ENCODE measurements around the gene DBF4B.
"Not testable (repeated sequence)": the region's sequence is repeated elsewhere in the genome, so short reads cannot be mapped to it uniquely, and the experiment has no call there.

The DBF4B gene

DNA sequence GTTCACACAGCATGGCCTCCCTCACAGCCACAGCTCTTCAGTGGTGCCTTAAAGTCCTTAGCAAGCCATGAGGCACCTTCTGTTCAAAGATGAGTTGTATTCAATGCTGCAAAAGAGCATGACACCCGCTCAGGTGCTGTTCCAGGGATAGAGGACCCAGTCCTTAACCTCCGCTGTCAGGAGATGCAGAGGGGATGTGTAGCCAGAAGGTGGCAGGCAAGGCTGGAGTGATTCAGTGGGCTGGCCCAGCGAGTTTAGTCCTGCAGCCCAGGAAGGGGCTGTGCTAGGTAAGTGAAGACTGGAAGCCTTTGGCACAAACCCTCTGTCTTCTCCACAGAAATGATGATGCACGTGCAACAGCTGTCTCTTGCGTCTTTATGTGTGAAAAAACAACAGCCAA, 25.3 kb downstream of the DBF4B start:
- ATAC-seq, result no peak

- ATAC-seq, result no peak
Measured at GRCh38 chr17:44734272-44734671, 25.8 kb downstream of the DBF4B start.

GRCh38 chr17:44736551-44737240, 28.2 kb downstream of the DBF4B start:
- no peak for ATAC-seq

- ATAC-seq, result peak; percentile 25 to 43
Measured at GRCh38 chr17:44738214-44738906, 29.9 kb downstream of the DBF4B start.

DNA sequence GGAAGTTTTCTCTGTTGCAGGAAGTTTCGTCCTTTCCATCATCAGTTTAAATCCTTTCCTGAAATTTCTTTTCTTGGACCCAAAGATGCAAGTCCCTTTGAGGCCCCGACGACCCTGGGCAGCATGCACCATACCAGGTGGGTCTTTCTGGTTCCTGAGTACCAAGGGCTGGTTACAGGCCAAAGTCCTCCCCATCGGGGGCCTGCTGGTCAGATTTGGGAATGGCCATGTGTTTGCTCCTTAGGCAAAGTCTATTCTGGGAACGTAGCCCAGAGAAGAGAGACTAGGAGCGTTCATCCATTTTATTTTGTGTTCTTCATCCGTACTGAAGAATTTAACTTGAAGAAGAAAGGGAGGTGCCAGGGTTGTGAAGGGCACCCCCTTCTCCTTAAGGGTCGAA, 32.9 kb downstream of the DBF4B start:
- ATAC-seq, result no peak

- no peak for ATAC-seq
Measured at GRCh38 chr17:44745301-44745700, 36.8 kb downstream of the DBF4B start.

DNA sequence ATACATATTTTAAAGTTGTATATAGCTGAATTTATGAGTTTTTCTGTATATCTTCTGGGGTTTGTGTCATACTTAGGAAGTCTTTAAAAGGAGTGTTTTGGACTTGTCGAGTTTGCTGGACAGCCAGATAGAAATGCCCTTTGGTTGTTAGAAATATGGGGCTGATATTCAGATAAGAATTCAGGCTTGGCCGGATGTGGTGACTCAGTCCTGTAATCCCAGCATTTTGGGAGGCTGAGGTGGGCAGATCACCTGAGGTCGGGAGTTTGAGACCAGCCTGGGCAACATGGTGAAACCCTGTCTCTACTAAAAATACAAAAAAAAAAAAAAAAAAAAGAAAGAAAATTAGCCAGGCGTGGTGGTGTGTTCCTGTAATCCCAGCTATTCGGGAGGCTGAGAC, 37.3 kb downstream of the DBF4B start:
- not testable (repeated sequence) for ATAC-seq

- ATAC-seq, result no peak
Measured at GRCh38 chr17:44747566-44747965, 39.1 kb downstream of the DBF4B start.

- ATAC-seq, result no peak
Measured at GRCh38 chr17:44749076-44749979, 40.9 kb downstream of the DBF4B start.

DNA sequence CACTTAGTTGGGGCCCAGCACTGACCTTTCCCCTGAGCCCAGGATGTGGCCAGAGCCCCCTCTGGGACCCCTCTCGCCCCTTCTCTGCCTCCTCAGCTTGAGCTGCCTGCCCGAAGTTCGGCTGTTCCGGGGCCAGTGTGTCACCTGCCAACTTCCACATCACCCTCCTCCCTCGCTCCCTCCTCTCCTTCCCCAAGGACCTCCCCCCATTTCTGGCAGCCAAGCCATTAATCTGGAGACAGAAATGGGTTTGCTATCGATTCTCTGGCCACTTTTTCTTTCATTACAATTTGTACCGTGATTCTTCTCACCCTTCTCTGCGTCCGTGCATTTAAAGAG, 41.5 kb downstream of the DBF4B start:
- ATAC-seq, result no peak

DNA sequence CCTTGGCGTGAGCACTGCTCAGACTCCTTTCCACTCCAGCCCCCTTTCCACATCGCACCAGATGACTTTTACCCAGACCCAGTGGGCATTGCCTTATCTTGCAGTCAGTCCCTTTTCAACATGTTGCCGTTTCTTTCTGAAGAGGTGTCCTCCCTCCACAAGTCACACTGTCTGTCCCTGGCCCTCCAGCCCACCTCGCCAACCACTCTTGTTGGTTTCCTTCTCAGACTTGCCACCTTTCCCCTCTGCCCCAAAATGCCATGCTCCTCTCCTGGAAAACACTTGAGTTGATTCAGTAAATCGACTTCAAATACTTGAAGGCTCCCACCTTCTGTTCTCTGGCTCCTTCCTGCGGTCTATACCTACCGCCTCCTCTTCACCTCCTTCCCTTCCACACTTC, 42.9 kb downstream of the DBF4B start:
- no peak for ATAC-seq

DNA sequence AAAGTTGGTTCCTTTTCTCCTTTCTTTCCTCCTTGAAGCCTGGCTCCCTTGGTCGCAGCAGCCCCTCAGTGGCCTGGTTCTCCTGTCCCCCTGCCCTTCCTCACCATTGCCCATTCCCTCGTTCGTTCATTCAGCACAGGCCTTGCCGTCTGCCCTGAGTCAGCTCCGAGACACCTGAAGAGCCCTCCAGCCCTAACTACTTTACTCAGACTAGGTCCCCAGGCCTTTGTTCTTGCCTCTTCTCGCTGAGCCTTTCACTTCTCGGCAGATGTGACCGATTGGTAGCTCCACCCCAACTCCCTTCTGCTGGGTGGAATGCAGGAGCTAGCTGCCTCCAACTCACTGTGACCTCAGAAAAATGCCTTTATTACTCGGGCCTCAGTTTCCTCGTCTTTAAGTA, 43.3 kb downstream of the DBF4B start:
- ATAC-seq, result no peak

GRCh38 chr17:44752953-44753861, 44.7 kb downstream of the DBF4B start:
- ATAC-seq, result no peak

DNA sequence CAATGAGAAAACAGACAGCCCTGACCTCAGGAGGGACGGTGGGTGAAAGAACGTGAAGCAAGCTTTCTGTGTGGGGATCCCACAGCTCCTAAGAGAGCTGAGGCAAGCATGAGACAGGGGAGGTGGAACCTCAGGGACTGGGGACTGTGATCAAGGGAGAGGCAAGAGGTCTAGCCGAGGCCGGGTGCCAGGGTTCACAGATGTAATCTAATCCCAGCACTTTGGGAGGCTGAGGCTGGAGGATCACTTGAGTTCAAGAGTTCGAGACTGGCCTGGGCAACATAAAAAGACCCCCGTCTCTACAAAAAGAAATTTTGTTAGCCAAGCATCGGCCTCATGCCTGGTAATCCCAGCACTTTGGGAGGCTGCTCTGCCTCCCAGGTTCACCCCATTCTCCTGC, 45.8 kb downstream of the DBF4B start:
- ATAC-seq, result no peak

- ATAC-seq, result not testable (repeated sequence)
Measured at GRCh38 chr17:44755180-44755579, 46.7 kb downstream of the DBF4B start.

DNA sequence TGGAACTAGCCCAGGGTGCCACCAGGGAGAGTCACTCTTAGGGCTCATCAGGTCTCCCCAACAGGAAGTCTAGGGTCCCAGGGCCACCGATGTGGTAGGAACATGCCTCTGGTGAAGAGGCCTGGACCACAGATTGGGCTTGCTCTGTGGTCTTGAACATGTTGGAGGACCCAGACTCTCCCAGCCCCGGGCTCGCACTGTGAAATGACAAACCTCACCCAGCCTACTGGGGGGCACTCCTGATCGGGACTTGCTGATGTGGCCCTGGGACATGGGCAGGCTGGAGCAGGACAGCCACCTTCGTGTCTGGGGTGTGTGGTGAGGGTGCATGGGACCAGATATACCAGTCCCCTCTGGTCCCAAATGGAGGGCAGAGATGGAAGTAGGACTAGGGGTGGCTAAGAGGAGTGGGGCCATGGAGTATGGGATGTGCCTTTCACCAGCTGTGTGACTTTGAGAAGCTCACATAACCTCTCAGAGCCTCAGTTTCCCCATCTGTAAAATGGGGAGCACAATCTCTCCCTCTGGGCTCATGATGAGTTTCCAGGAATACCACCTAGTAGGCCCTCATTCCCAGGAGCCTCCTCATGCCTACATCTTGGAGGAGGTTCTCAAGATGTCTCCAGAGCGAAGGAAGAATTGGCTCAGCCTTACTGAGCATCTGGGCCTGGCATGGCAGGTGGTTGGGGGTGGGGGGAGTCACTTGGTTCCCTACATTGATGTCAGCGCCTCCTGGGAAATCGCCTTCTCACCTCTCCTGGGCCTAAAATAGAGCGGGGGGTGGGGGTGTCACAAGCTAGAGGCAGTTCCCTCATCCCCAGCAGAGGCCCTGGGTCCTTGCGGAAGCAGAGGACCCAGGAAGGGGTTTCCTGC, 48.8 kb downstream of the DBF4B start:
- no peak for ATAC-seq

- no peak for ATAC-seq
Measured at GRCh38 chr17:44757918-44758413, 49.5 kb downstream of the DBF4B start.

DNA sequence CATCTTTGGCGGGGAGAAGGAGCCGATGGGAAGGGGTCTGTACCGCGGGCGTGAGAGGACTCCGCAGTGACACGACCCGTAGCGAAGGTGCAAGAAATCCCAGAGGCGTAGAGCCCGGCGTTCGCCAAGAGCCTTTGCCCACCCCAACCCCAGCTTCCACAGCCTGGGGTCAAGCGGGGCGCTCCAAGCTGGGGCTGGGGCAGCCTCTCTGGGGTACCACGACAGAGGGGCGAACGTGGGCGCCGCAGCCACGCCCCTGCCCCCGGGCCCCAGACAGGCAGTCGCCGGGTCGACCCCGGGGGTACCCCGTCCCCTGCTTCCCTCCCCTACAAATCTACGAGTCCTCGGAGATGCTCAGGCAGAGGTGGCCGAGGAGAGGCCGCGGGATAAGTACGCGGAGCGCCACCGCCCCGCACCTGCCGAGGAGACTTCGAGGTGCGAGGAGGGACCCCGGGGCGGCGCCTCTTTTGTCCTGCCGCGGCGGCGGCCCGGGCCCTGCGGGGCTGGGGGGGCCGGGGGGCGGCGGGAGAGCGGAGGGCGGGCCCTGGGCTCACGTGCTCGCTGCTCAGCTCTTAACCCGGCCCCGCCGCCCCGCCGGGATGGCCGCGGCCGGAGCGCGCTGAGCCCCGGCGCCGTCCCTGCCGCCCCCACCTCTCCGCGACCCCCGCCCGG, 50.1 kb downstream of the DBF4B start, which contains the start of gene ADAM11:
TSS of gene ADAM11 (plus strand) at position 575 of the 672 bp plus-strand sequence. CDS start 212 bp downstream, outside the sequence.
- ATAC-seq, result peak; percentile 17 to 37

GRCh38 chr17:44759086-44759915, 50.8 kb downstream of the DBF4B start:
- peak in 1 of 2 donors; percentile 19 for ATAC-seq

GRCh38 chr17:44759916-44760243, 51.4 kb downstream of the DBF4B start:
- no peak for ATAC-seq
